ENCODE data around the gene VTN.

VTN gene, protein sequence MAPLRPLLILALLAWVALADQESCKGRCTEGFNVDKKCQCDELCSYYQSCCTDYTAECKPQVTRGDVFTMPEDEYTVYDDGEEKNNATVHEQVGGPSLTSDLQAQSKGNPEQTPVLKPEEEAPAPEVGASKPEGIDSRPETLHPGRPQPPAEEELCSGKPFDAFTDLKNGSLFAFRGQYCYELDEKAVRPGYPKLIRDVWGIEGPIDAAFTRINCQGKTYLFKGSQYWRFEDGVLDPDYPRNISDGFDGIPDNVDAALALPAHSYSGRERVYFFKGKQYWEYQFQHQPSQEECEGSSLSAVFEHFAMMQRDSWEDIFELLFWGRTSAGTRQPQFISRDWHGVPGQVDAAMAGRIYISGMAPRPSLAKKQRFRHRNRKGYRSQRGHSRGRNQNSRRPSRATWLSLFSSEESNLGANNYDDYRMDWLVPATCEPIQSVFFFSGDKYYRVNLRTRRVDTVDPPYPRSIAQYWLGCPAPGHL

DNA sequence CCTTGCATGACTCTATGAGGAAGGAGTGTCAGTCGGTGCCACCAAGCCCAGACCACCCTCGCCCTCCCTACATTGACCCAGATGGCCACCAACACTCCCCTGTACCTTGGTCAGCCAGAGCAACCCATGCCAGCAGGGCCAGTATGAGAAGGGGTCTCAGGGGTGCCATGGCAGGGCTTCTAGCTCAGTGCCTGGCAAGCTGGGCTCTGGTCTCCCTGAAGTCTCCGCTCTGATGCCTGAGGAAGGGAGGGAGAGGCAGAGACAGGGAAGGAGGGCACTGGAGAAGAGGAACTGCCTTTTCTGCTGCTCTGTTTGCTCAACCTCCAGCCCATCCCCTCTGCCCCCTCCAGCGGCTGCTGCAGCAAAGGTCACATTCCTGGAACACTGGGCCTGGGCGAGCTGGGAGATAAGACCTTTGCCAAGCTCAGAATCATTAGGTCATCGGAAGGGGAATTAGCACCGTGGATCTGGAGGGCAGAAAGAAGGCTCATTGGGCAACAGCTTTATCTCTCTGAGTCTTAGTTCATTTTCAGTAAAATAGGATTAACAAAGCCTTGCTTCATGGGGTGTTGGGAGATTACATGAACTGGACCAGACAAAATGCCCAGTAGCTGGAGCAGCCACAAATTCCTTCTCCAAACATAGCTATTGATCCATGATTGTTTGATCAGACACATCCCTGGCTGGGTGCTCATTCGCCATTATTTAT, at the start of gene VTN:
Gene VTN, minus strand, starts transcription at position 273 of the 709 bp plus-strand sequence. Its CDS starts 104 bp downstream, at position 169.
- no peak for DNase-seq (ENCODE audit: low spot score)

DNA sequence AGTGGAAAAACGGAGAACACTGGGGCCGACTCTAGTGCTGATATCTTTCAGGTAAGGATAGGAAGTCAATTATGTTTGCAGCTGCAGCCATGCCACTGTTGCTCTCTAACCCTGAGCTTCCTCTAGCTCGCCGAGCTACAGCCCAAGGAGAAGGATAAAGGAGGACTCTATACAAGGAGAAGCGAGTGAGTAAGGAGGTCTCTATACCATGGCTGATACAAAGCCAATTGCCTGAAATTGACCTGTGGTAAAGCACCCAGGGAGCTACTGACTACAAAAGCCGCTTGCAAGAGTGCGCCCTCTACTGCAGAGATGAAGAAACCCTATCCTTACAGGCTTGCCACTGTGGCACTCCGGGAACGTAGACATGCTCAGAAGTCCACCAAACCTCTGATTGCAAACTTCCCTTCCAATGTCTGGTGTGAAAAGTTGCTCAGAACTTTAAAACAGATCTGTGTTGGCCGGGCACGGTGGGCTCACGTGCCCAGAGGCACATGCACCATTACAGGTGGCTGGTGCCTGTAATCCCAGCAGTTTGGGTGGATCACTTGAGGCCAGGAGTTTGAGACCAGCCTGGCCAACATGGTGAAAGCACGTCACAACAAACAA, 46.7 kb upstream of the VTN start:
- peak; percentile 64 for DNase-seq (ENCODE audit: low spot score)

DNA sequence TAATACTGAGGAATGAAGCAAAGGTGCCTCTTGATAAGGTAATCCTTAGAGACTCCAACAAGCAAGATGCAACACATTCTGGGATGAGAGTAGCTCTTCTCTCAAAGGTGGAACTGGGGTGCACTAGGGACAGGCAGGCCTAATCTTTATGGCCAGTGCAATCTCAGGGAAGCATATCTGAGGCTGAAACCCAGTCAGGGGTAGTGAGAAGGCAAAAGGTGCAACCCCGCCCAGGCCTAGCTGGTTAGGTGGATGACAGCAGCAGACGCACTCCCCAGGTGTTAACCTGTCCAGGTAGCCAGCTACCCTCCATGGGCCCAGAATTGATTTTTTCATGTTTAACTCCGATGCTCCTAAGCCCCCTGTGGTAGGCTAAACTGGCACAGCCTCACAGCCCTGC, 45.8 kb upstream of the VTN start:
- DNase-seq (ENCODE audit: low spot score) = no peak

DNA sequence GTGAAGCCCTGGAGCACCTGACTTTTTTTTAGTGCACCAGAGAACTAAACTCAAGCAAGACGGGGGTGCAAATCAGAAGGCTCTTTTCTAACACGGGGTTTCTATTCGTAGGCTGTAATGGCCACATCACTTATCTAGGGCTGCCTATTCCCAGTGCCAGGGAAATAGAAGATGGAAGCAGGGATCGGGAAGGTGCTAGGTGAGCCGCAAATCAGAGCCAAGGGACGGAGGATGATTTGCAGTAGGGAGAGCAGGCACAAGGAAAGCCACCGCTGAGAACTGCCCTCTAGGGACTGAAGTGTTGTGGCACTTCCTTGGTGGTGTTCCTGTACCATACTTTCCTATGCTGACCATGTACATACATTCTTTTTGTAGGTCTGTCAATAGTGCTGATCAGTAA, 43.7 kb upstream of the VTN start:
- no peak for DNase-seq (ENCODE audit: low spot score)

DNA sequence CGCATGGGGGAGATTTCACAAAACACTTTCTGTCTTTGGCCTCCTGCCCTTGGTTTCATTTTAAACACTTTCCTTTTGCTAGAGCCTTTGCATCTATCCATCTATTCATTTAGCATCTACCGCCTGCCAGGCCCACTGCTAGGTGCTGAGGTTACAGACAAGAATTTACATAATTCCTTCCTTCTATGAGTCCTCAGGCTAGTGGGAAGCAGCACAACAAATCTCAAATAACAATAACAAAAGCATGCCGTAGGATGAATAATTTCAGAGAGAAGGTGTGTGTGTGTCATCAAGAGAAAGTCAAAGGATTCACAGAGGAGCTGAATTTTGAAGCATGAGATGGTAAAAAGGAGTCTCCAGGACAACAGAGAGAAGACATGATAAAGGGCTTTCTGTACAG, 42.0 kb upstream of the VTN start:
- no peak for DNase-seq (ENCODE audit: low spot score)

DNA sequence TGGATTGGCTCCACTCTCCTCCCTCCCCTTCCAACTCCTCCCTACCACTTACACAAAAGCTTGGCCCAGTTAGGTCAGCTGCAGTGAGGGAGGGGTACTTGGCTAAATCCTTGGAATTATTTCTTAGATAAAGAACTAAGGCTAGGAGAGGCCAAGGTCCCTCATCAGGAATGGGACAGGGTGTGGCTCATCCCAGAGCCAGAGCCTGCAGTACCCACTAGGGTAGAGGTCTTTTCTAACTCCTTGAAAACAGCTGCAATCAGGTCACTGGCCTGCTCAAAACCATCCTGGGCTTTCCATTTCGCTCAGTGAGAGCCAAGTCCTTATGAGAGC, 37.8 kb upstream of the VTN start:
- DNase-seq (ENCODE audit: low spot score) = no peak

DNA sequence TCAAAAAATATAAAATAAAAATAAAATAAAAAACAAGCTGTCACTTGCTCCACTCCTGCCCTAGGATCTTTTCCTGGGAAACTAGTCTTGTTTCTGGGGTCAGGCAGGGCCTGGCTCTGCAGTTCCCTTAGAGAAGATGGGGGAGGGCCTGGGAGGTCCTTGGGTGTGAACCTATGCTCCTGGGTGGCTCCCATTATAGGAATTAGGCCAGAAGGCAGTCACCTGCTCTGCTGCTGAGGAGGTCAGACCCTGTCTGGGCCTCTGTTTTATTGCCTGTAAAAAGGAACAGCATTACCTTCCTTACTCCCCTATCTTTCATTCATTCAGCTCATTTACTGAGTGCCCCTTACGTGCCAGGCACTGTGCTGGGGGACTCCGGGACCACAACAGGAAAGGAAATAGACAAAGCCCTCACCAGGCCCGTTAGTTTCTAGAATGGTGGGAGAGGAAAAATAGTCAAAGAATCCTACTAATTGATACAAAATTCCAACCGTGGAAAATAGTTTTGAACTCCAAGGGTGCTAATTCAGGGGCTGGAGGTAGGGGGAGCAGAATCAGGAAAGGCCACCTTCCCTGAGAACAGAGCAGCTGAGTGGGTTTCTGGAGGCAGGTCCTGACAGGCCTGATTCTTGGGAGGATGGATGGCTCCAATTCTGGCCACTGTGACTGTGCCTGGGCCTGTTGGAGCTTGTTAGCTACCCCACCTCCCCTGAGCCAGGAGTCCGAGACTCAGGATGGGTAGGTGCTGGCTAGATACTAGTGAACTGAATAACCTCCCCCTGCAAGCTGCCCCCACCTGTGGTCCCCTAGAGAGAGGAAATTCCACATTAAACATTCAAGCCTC, 37.2 kb upstream of the VTN start:
- no peak for DNase-seq (ENCODE audit: low spot score)

DNA sequence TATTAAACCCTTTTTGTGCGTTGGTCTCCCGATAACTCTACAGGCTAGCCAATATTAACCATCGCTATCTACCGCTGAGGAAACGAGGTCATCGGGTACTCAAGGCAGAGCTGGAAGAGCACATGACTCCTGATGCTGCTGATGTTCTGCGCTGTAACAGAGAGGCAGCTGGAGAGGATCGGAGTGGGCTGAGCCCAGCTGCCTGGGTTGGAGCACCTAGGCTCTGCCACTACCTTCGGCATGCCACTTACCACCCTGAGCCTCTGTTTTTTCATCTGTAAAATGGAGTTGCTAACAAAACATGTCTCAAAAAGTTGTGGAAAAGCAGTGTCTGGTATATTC, 36.3 kb upstream of the VTN start:
- DNase-seq (ENCODE audit: low spot score) = no peak

DNA sequence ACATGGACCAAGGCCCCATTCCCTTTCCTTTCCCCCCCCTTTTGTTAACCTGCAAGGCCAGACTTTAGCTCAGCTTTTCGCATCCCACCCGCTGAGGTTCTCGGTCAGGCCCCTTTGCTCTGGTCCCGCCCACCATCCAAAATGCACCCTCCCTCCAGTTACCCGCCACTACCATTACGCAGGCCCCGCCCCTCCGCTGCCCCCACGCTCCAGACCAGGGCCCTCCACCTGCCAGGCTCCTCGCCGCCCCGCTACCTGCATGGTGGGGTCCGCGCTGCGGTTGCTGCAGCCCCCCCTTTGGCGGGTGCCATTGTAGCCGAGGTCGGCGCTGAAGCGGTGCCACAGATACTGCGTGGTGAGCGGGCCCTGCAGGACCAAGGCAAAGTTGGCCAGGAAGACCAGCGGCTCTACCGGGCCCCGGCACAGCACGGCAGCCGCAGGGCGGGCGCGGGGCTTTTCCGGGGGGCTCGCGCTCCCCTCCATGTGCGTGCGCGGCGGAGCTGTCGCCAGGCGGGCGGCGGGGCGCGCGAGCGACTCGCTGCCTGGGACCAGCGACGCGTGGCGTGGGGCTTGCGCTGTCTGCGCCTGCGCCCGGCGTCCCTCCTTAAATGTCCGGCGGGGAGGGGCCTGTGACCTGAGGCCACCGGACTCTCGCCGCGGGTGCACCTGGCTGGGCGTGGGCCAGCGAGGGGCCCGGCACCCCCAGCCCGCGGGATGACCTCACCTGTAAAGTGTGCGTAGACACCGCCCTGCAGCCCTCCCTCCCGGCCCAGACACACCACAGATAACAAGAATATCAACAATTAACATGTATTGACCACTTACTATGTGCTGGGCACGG, 35.7 kb upstream of the VTN start, which contains the start of gene SLC46A1:
Gene SLC46A1, minus strand, starts transcription at position 581 of the 841 bp plus-strand sequence. Its CDS starts 98 bp downstream, at position 483.
- DNase-seq (ENCODE audit: low spot score) = peak; percentile 59

DNA sequence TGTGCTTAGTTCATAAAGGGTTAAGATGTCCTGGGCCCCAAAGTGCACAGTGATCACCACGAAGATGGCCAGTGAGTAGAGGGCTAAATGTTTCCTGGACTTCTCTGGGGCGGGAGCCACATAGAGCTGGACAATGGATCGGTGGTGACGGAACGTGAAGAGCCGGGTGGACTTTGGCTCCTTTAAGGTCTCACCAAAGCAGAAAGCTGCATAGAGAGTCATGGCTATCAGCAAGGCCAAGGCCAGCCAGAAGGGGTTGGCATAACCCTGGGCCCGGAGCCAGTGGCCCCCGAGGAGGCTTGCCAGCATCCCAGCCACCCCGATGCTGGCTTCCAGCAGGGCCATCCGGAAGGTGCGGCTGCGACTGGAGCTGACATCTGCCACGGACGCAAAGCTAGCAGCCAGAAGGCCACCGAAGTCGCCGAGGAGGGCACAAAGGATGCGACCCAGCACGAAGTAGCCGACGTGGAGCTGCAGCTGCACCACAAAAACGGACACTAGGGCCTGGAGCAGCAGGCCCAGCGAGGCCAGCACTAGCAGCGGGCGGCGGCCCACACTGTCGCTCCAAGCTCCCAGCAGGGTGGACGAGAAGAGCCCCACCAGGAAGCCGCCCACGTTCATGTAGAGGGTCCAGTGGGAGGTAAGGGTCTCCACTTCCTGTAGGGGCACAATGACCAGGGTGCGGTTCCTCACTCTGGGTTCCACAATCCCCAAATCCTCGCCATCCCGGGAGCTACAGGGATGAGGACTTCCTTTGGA, 34.9 kb upstream of the VTN start:
- no peak for DNase-seq (ENCODE audit: low spot score)

DNA sequence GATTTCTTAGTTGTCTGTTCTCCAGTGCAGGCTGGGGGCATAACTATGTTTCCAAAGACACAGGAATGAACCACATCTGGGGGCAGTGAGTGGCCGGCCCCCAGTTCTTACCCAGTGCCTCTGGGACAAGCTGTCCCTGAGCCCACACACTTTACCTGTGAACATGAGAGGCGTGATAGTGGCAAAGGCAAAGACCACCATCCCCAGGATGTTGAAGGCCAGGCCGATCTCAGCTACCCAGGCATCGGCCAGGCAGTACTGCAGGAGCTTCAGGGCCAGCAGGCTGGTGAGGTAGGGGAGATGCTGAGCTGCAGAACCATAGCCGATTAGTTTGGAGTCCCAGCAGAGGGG, 34.3 kb upstream of the VTN start:
- DNase-seq (ENCODE audit: low spot score) = no peak

DNA sequence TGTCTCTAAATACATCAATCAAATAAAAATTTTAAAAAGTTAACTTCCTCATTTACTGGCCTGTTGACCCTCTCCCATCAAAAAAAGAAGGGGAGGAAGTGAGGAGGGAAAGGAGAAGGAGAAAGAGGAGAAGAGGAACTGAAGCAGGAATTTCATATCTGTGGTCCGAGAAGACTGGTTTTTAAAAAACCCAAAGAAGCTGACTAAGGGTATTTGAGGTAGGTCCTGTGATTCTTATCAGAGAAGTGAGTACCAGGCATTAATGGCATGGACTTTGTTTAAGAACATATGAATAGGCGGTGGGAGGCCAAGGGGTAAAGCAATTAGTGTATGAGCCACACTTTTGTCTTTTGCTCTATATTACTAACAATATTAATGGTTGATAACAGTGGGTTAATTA, 33.9 kb upstream of the VTN start:
- DNase-seq (ENCODE audit: low spot score) = no peak

DNA sequence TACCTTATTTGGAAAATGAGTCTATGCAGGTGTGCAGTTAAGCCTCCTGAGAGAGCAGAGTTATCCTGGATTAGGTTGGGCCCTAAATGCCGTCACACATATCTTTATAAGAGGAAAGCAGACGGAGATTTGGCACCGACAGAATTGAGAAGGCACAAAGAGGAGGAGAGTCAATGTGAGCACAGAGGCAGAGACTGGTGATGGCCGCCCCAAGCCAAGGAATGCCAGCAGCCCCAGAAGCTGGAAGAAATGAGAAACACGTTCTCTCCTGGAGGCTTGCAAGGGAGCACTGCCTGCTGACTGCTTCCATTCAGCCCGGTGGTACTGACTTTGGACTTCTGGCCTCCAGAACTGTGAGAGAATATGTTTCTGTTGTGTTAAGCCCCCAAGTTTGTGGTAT, 32.7 kb upstream of the VTN start:
- no peak for DNase-seq (ENCODE audit: low spot score)

DNA sequence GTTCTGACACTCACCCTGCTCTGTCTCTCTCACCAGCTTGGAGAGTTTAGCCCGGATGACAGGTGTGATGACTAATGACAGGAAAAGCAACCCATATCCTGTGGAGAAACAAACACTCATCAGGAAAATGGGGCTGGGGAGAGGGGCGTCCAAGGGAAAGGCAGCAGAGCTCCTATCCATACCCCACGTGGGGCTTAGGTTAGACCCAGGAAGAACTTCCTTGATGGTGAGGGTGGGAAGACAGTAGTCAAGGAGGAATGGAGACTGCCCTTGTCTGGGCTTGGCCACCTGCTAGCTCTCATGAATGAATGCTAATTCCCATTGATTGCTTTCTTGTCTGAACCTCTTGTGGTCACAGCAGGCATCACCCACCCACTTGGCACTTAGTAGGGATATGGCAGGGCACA, 32.1 kb upstream of the VTN start:
- no peak for DNase-seq (ENCODE audit: low spot score)

DNA sequence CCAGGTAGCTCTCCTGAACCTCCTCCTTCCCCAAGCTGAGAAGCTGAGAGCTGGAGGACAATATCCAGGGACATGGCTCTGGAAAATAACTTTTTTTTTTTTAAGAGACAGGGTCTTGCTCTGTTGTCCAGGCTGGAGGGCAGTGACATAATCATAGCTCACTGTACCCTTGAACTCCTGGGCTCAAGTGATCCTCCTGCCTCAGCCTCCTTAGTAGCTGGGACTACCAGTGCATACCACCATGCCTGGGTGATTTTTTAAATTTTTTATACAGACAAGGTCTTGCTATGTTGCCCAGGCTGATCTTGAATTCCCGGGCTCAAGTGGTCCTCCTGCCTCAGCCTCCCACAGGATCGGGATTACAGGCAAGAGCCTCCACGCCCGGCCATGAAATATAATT, 29.7 kb upstream of the VTN start:
- DNase-seq (ENCODE audit: low spot score) = no peak

DNA sequence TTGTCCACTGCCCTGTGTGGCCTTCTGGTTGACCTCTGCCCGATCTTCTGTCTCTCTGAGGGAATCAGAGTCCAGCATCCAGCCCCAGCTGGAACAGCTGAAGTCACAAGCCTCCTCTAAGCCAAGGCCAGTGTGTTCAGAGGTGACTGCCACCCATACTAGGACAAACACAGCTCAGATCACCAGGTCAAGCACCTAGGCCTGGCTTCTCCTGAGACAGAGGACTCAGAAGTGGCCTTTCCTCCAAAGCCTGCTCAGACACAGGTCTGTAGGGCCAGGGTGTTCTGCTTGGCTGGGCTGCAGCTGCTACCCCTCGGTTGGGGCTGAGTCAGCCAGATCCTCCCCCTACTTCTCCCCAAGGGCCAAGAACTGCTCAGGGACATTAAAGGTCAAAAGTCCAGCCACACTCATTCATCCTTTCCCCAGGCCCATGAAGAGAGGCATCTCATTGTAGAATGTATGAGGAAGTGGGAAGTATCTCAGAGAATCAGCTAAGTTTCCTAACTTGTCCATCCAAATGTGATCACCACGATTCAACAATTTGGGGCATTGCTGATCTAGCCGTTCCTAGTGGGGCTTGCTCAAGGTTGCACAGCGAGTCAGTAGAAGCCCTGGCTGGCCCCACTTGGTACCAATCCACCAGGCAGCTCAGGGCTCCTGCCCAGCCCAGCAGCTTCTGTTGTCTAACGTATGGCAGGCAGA, 28.3 kb upstream of the VTN start:
- DNase-seq (ENCODE audit: low spot score) = no peak

DNA sequence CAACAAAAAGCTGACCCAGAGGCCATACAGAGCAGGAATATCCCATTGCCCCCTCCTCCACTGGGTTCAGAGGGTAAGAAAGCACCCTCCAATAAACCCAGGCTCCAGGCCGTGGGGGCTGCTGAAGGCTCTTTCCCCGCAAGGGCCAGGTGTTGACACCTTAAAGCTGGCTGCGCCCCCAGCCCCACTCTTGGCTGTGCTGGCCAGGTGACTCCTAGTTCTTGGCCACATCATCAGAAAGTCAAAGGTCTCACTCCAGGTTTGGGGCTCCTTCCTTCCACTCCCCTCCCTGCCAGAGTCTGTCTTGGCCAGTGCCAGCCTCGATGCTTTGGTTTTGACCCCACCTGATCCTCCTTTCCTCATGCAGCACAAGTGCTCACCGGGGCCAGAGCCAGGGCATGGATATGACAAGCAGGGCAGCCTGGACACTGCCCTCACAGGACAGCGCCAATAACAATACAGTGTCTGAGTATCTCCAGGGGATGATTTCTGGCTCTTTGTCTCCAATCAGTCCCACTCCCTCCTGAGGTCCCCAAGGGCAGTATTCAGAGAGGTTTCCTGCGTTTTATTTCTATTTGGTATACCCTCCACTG, 27.7 kb upstream of the VTN start:
- no peak for DNase-seq (ENCODE audit: low spot score)

DNA sequence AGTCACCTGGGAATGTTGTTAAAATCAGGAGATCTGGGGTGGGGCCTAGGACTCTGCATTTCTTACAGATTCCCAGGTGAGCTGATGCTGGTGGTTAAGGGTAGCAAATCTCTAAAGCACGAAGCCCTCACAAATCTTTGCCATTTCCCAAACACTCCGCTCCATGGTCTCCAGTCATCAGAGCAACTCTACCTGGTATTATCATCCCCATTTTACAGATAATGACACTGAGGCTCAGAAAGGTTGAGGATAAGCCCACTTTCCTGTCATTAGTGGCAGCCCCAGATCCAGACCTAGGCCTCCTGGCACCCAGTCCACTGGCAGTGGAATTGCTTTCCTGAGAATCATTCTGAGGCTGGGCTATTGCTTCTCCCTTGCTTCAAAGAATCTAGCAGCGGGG, 27.2 kb upstream of the VTN start:
- no peak for DNase-seq (ENCODE audit: low spot score)

DNA sequence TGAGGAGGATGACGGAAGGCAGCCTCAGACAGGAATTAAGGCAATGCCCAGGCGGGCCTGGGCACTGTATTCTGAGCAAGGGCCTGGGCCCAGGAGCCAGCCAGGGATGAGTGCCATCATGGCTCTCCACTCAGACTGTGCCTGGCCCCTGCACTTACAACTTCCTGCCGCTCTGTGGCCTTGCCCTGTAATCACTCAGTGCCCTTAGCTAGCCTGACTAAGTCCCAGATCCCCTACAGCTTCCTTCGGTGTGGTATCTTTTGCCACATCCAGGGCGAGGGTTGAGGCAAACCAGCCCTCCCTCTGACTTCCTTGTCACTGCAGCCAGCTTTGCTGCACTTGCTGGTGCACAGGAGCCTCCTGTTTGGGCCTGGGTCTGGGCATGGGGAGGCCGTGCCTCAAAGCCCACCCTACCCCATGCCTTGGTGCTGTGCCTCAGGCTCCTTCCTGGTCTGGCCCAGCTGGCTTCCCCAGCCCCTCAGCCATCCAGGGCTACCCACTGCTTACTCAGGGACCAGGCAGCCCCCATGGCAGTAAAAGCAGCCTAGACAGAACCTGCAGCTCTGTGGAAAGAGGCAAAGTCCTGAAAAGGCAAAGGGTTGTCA, 26.6 kb upstream of the VTN start:
- DNase-seq (ENCODE audit: low spot score) = no peak
